B cell (primary cell): ENCODE data around the gene LCOR. TPM values are rescaled to one million over a fixed set of nuclear protein-coding genes. Genes with fewer than 3 reads are reported as not detected.

Experiments used
- ATAC-seq: fragments of 200-7000 bp; cut with Tn5 transposase; one replicate; pipeline ENCODE4 v1.10.0; 2021; ENCODE audit warnings: low read depth, mild to moderate bottlenecking, moderate number of reproducible peaks, moderate library complexity
- CTCF ChIA-PET: fragments of 350-600 bp; sonication (Branson Sonifier 250); formaldehyde crosslinking; loops from one replicate; lab custom pipeline; 2021; ENCODE audit warnings: antibody characterized with exemption, inconsistent platforms; lab: Charles Lee
- POLR2A ChIA-PET: fragments of 350-600 bp; sonication (Branson Sonifier 250); formaldehyde crosslinking; loops from one replicate; lab custom pipeline; 2021; ENCODE audit warnings: antibody characterized with exemption; lab: Charles Lee
- DNase-seq: peaks from one replicate; pipeline ENCODE4 v3.0.0; 2013
- H2AFZ ChIP-seq: 2 replicates; pipeline ENCODE4 v1.6.1; 2012; ENCODE audit warnings: mild to moderate bottlenecking, low read depth, low read length; ENCODE audit not compliant: insufficient read depth, poor library complexity, severe bottlenecking
- H3K27ac ChIP-seq, 2 donors: 1 replicate in 1 of 2; 2 replicates in 1 of 2; pipeline ENCODE4 v1.5.1; 2012 to 2013; ENCODE audit warnings: low read length in 2 of 2, mild to moderate bottlenecking in 2 of 2, moderate library complexity in 1 of 2
- H3K27me3 ChIP-seq, 4 experiments: fragments of 200-600 bp in 1 of 4; sonication (generic) in 1 of 4; replicated peaks in 1 of 4; 1 replicate in 2 of 4; 2 replicates in 2 of 4; pipeline versions ENCODE4 v1.6.1 to v1.7.0; 2013 to 2016; ENCODE audit warnings: low read length in 3 of 4, mild to moderate bottlenecking in 2 of 4, mixed read lengths in 1 of 4, moderate library complexity in 1 of 4; ENCODE audit not compliant: insufficient read depth in 4 of 4, control insufficient read depth in 3 of 4; ENCODE audit errors: control extremely low read depth in 1 of 4
- H3K36me3 ChIP-seq, 2 experiments: replicated peaks in 1 of 2; 1 replicate in 1 of 2; 2 replicates in 1 of 2; pipeline versions ENCODE4 v1.6.1 to v1.7.1; 2013; ENCODE audit warnings: low read length in 1 of 2; ENCODE audit not compliant: insufficient read depth in 2 of 2, control insufficient read depth in 1 of 2; ENCODE audit errors: control extremely low read depth in 1 of 2, extremely low read depth in 1 of 2
- H3K4me1 ChIP-seq, 2 donors: fragments of 200-600 bp in 1 of 2; sonication (generic) in 1 of 2; 1 replicate in 1 of 2; 2 replicates in 1 of 2; pipeline versions ENCODE4 v1.5.1 to v1.6.1; 2013 to 2017; ENCODE audit warnings: low read length in 2 of 2; ENCODE audit not compliant: control insufficient read depth in 2 of 2, insufficient read depth in 2 of 2
- H3K4me2 ChIP-seq: replicated peaks from 2 replicates; pipeline ENCODE3; 2012; ENCODE audit warnings: mild to moderate bottlenecking, low read depth, low read length; ENCODE audit not compliant: poor library complexity, severe bottlenecking
- H3K4me3 ChIP-seq, 5 experiments: fragments of 200-600 bp in 1 of 5; sonication (generic) in 1 of 5; 1 replicate in 3 of 5; 2 replicates in 2 of 5; pipeline versions ENCODE4 v1.5.1 to v1.7.0; 2011 to 2016; ENCODE audit warnings: low read length in 4 of 5, mild to moderate bottlenecking in 4 of 5, low read depth in 2 of 5, control low read depth in 1 of 5, moderate library complexity in 1 of 5; ENCODE audit not compliant: insufficient read depth in 1 of 5; ENCODE audit errors: control extremely low read depth in 1 of 5, extremely low read depth in 1 of 5
- H3K79me2 ChIP-seq: fragments of 200-600 bp; sonication (generic); one replicate; pipeline ENCODE4 v1.6.0; 2016; ENCODE audit warnings: low read length; ENCODE audit not compliant: control insufficient read depth, insufficient read depth
- H3K9ac ChIP-seq: fragments of 200-600 bp; sonication (generic); 2 replicates; pipeline ENCODE4 v1.6.1; 2017; ENCODE audit warnings: mild to moderate bottlenecking, low read length, moderate library complexity
- H3K9me3 ChIP-seq, 3 donors: one replicate each; pipeline versions ENCODE4 v1.6.1 to v1.7.1; 2013; ENCODE audit warnings: low read length in 2 of 3; ENCODE audit not compliant: control insufficient read depth in 2 of 3, insufficient read depth in 1 of 3; ENCODE audit errors: control extremely low read depth in 1 of 3
- H4K20me1 ChIP-seq: 2 replicates; pipeline ENCODE4 v1.6.0; 2012; ENCODE audit warnings: mild to moderate bottlenecking, low read length; ENCODE audit not compliant: insufficient read depth, control insufficient read depth, poor library complexity, severe bottlenecking
- H3K27ac Mint-ChIP-seq: one replicate; pipeline ENCODE4 v1.8.0; 2021; ENCODE audit warnings: mixed read lengths
- H3K27me3 Mint-ChIP-seq: one replicate; pipeline ENCODE4 v1.8.0; 2021; ENCODE audit warnings: mixed read lengths
- H3K4me1 Mint-ChIP-seq: one replicate; pipeline ENCODE4 v1.8.0; 2021; ENCODE audit warnings: mixed read lengths
- H3K4me3 Mint-ChIP-seq: one replicate; pipeline ENCODE4 v1.8.0; 2021; ENCODE audit warnings: mixed read lengths
- H3K9me3 Mint-ChIP-seq: one replicate; pipeline ENCODE4 v1.8.0; 2022; ENCODE audit warnings: mixed read lengths; ENCODE audit not compliant: insufficient read depth
- CTCF ChIP-seq: fragments of 200-600 bp; IDR thresholded peaks from one replicate; pipeline ENCODE4 v1.8.0; 2022; ENCODE audit warnings: antibody characterized with exemption, mild to moderate bottlenecking
- EZH2 ChIP-seq: IDR thresholded peaks from 2 replicates; pipeline ENCODE4 v1.6.1; 2012; ENCODE audit warnings: borderline replicate concordance, low read depth, mild to moderate bottlenecking, moderate library complexity, low read length; ENCODE audit not compliant: insufficient read depth, poor library complexity, severe bottlenecking
- WGBS: methylation state at CpG from one replicate; pipeline ENCODE4 v1.1.5; 2013; ENCODE audit warnings: missing lambda C conversion rate; ENCODE audit not compliant: insufficient coverage; 5-methylcytosine and 5-hydroxymethylcytosine counted together
- intact Hi-C: fragments of 100-400 bp; cut with micrococcal nuclease; formaldehyde crosslinking; loops from one replicate; pipeline ENCODE4 v1.10.0; 2022
- polyA plus RNA-seq: library from polyadenylated mRNA; depleted of rRNA; stranded (reverse); fragments of >200 nt; gene quantifications from 2 replicates; pipeline ENCODE4 v1.2.3, GENCODE V29; 2012
- total RNA-seq, 2 donors: library from RNA; stranded (reverse); fragments of 120-200 nt in 1 of 2; gene quantifications; 1 replicate in 1 of 2; 2 replicates in 1 of 2; pipeline versions ENCODE4 v1.2.3 to v1.2.4, GENCODE V29; 2013 to 2022

The LCOR gene
- total and polyA plus RNA-seq, 2 donors (not counting 1 experiment from before 2014, with no cell fraction given): 5.1 to 70.0 TPM

- Histone ChIP-seq H3K4me3 (peak overlapping the region; percentile 12 to 86 (median 75)), H3K4me2 (peak overlapping the region; percentile 88), H3K27me3 (no peaks in the 10 kb centered on the region), H2AFZ (peak overlapping the region; percentile 78), H3K36me3 (no peaks in the 10 kb centered on the region), H3K79me2 (peaks cover 64% of the 10 kb centered on the region), H3K9ac (peak overlapping the region; percentile 85), H3K27ac (peak overlapping the region; percentile 43 to 89), H4K20me1 (peaks cover 46% of the 10 kb centered on the region), H3K9me3 (no peaks in the 10 kb centered on the region), H3K4me1 (peaks cover 32 to 42% of the 10 kb centered on the region in 2 donors)
- H3K27me3 Mint-ChIP-seq: no peaks in the 10 kb centered on the region
- TF ChIP-seq CTCF (no peak), EZH2 (no peak)
- intact Hi-C loops: loop anchor here (5.0 kb wide), 3 partner anchors 86 to 321 kb away; partner anchors contain the start of gene TLL2
- peak overlapping the region; percentile 91 for H3K4me3 Mint-ChIP-seq
- under 1% methylated on average over 36 of the region's 46 CpGs for WGBS
- peak overlapping the region; percentile 95 for H3K27ac Mint-ChIP-seq
- no peak for ATAC-seq
- POLR2A ChIA-PET: interaction anchor here (1.1 to 1.5 kb wide), 3 partner anchors 74 to 190 kb away, joined by 3 to 4 read pairs (median 4); no protein-coding TSS in a partner anchor
- CTCF ChIA-PET: interaction anchor here (0.7 to 2.2 kb wide), 3 partner anchors 10 to 192 kb away, joined by 3 to 10 read pairs (median 5); no protein-coding TSS in a partner anchor
- H3K4me1 Mint-ChIP-seq: peaks cover 61% of the 10 kb centered on the region
- H3K9me3 Mint-ChIP-seq: no peaks in the 10 kb centered on the region
- DNase-seq: peak; percentile 46
Measured at GRCh38 chr10:96833220-96834001, 1.3 kb downstream of the LCOR start.
